Immature natural killer cell (primary cell): ENCODE data around the gene FOXL2. TPM values are rescaled to one million over a fixed set of nuclear protein-coding genes. Genes with fewer than 3 reads are reported as not detected.

Experiments
- DNase-seq, 3 donors: peaks; one replicate each; pipeline ENCODE4 v3.0.0; 2022; ENCODE audit warnings: mixed read lengths in 1 of 3
- H3K27ac Mint-ChIP-seq, 6 donors: one replicate each; pipeline ENCODE4 v1.8.0; 2020; ENCODE audit warnings: mixed read lengths in 6 of 6, mild to moderate bottlenecking in 5 of 6, inconsistent platforms in 4 of 6, moderate library complexity in 3 of 6
- H3K27me3 Mint-ChIP-seq, 3 donors: one replicate each; pipeline ENCODE4 v1.8.0; 2020 to 2021; ENCODE audit warnings: low read depth in 3 of 3, mild to moderate bottlenecking in 3 of 3, mixed read lengths in 3 of 3, moderate library complexity in 3 of 3, inconsistent platforms in 1 of 3
- H3K36me3 Mint-ChIP-seq, 3 donors: one replicate each; pipeline ENCODE4 v1.8.0; 2020; ENCODE audit warnings: mixed read lengths in 3 of 3, inconsistent platforms in 2 of 3, mild to moderate bottlenecking in 2 of 3
- H3K4me1 Mint-ChIP-seq, 2 donors: one replicate each; pipeline ENCODE4 v1.8.0; 2020; ENCODE audit warnings: inconsistent platforms in 2 of 2, mild to moderate bottlenecking in 2 of 2, mixed read lengths in 2 of 2, moderate library complexity in 1 of 2
- H3K4me3 Mint-ChIP-seq, 5 donors: one replicate each; pipeline ENCODE4 v1.8.0; 2020; ENCODE audit warnings: mild to moderate bottlenecking in 5 of 5, mixed read lengths in 5 of 5, inconsistent platforms in 3 of 5, moderate library complexity in 3 of 5
- H3K9me3 Mint-ChIP-seq, 6 donors: one replicate each; pipeline ENCODE4 v1.8.0; 2020; ENCODE audit warnings: mild to moderate bottlenecking in 6 of 6, mixed read lengths in 6 of 6, inconsistent platforms in 4 of 6, moderate library complexity in 3 of 6
- polyA plus RNA-seq, 3 donors: library from polyadenylated mRNA; unstranded; fragments of 300-500 nt; fragmentation: Illumina TruSeq; gene quantifications; one replicate each; pipeline ENCODE4 v1.2.3, GENCODE V29; 2021

Gene FOXL2
- polyA plus RNA-seq, 3 donors from 2014 or later: not detected

DNA sequence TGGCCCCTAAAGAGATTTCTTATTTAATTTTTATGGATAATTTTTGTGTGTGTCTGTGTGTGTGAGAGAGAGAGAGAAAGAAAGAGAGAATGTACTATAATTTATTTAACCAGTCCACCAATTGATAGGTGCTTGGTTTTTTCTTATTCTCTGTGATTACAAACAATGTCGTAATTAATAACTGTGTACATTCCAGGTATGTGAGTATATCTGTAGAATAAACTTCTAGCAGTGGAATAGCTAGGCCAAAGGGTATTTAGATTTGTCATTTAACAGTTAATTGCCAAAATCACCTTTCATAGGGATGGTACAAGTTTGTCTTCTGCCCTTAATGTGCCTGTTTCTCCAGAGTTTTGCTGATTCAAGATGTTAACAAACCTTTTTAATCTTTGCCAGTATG, 35.3 kb downstream of the FOXL2 start:
- Mint-ChIP-seq H3K27ac (no peak overlapping the region), H3K9me3 (no peaks in the 10 kb centered on the region), H3K4me3 (no peak overlapping the region), H3K36me3 (no peaks in the 10 kb centered on the region), H3K4me1 (peaks cover 8% of the 10 kb centered on the region in 2 donors), H3K27me3 (peaks cover 5 to 10% (median 7%) of the 10 kb centered on the region in 3 donors)
- no peak for DNase-seq

DNA sequence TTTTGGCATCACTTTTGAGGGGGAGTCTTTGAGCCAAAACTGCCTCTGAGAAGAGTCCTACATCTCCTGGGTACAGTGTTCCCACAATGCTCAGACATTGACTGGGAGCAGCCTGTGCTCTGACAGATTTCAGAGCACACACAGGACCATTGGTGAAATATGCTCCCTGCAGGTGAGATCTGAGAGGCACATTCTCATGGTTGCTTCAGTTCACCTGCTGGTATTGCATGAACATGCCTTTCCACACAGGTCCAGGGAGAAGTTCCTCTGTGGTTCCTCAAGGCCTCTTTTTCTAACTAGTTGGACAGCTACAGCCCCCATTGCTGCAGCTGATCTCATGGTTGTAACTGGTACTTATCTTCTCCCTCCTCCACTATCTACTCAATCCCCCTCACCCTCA, 37.0 kb downstream of the FOXL2 start:
- no peak for DNase-seq
- no peaks in the 10 kb centered on the region for H3K9me3 Mint-ChIP-seq
- peaks cover 1 to 3% of the 10 kb centered on the region in 2 donors for H3K4me1 Mint-ChIP-seq
- no peaks in the 10 kb centered on the region for H3K36me3 Mint-ChIP-seq
- H3K27ac Mint-ChIP-seq: no peak overlapping the region
- no peak overlapping the region for H3K4me3 Mint-ChIP-seq
- peaks cover 3 to 7% (median 3%) of the 10 kb centered on the region in 3 donors for H3K27me3 Mint-ChIP-seq

DNA sequence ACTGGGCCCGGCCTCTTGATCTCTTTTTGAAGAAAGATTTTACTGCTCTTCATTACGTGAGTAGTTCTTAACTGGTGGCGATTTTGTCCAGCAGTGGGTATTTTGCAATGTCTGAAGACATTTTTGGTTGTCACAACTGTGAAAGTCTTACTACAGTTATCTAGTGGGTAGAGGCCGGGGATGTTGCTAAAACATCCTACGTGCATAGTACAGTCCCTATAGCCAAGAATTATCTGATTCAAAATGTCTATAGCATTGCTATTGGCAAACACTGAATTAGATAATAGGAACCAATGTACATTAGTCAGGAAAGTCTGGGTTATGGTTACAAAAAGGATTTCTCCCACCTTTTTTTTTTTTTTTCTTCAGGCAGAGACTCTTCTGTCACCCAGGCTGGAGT, 38.1 kb downstream of the FOXL2 start:
- Mint-ChIP-seq H3K27ac (no peak overlapping the region), H3K27me3 (peaks cover 3 to 6% (median 3%) of the 10 kb centered on the region in 3 donors), H3K4me3 (no peak overlapping the region), H3K9me3 (no peaks in the 10 kb centered on the region), H3K4me1 (no peaks in the 10 kb centered on the region), H3K36me3 (no peaks in the 10 kb centered on the region)
- no peak for DNase-seq

DNA sequence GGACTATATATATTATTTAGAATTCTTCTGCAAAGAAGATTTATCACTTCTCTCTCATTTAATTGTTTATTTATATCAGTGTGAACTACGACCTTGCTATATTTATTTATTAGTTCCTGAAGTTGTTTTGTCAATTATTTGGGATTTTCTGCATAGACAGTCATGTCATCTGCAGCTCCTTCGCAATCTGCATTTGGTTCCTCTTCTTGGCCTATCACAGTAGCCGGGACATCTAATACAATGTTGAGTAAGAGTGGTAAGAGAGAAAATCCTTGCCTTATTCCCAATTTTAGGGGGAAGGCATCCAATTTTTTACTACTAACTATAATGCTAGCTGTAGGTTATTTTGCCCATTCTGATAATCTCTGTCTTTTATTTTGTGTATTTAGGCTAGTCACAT, 39.4 kb downstream of the FOXL2 start:
- Mint-ChIP-seq H3K9me3 (no peaks in the 10 kb centered on the region), H3K27ac (no peak overlapping the region), H3K4me1 (no peaks in the 10 kb centered on the region), H3K4me3 (no peak overlapping the region), H3K27me3 (peaks cover 0 to 6% (median 6%) of the 10 kb centered on the region in 3 donors), H3K36me3 (no peaks in the 10 kb centered on the region)
- no peak for DNase-seq

DNA sequence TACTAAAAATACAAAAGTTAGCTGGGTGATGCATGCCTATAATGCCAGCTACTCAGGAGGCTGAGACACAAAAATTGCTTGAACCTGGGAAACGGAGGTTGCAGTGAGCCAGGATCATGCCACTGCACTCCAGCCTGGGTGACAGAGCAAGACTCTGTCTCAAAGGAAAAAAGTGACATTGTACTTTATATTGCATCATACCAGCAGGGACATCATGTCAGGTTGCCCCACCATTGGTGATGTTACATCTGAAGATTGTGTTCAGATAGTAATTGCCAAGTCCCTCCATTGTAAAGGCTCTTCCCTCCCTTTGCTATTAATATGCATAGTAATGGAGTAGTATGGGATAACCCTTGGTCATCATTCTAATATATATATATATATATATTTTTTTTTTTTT, 44.8 kb downstream of the FOXL2 start:
- Mint-ChIP-seq H3K4me3 (no peak overlapping the region), H3K4me1 (no peaks in the 10 kb centered on the region), H3K27ac (no peak overlapping the region), H3K9me3 (no peaks in the 10 kb centered on the region), H3K27me3 (peaks cover 0 to 4% (median 4%) of the 10 kb centered on the region in 3 donors), H3K36me3 (no peaks in the 10 kb centered on the region)
- DNase-seq: no peak

DNA sequence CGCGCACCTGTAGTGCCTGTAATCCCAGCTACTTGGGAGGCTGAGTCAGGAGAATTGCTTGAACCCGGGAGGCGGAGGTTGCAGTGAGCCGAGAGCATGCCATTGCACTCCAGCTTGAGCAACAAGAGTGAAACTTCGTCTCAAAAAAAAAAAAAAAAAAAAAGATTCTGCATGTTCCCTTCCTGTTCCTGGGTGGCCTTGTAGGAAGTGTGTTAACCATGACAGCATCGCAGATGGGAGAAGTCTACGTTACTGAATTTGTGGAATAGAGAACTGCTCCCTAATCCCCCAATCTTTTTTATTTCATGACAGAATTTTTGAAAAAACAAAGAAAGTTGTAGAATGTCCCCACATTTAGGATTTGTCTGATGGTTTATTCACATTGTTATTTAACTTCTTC, 45.4 kb downstream of the FOXL2 start:
- Mint-ChIP-seq H3K27ac (no peak overlapping the region), H3K9me3 (no peaks in the 10 kb centered on the region), H3K27me3 (peaks cover 2 to 4% (median 4%) of the 10 kb centered on the region in 3 donors), H3K36me3 (no peaks in the 10 kb centered on the region), H3K4me3 (no peak overlapping the region), H3K4me1 (no peaks in the 10 kb centered on the region)
- no peak for DNase-seq

DNA sequence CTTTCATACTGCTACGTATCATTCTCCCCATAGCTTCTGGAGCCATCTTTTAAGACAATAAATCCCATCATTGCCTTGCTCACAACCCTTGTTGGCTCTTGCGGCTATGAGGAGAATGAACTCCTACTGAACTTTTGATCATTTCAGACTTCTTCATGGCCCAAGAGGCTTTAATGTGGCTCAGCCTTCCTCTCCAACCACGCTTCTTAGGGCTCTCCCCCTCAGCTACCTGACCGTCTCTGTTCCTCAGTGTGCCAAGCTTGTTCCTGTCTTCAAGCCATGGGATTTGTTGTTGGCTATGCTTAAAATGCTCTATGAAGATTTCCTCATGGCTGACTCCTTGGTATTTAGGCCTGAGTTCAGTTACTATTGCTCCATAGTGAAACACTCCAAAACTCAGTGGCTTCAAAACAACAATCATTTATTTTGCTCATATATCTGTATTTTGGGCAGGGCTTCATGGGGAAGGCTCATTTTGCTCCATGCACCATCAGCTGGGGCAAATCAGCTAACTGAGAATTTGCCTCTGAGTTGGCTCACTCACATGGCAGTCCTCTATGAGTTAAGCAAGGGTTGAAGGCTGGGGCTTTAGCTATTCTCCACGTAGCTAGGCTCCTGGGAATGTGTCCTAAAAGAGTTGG, 47.5 kb downstream of the FOXL2 start:
- DNase-seq: no peak
- no peaks in the 10 kb centered on the region for H3K4me1 Mint-ChIP-seq
- H3K9me3 Mint-ChIP-seq: no peaks in the 10 kb centered on the region
- H3K27me3 Mint-ChIP-seq: peaks cover 2 to 4% (median 4%) of the 10 kb centered on the region in 3 donors
- H3K27ac Mint-ChIP-seq: no peak overlapping the region
- no peaks in the 10 kb centered on the region for H3K36me3 Mint-ChIP-seq
- H3K4me3 Mint-ChIP-seq: no peak overlapping the region

DNA sequence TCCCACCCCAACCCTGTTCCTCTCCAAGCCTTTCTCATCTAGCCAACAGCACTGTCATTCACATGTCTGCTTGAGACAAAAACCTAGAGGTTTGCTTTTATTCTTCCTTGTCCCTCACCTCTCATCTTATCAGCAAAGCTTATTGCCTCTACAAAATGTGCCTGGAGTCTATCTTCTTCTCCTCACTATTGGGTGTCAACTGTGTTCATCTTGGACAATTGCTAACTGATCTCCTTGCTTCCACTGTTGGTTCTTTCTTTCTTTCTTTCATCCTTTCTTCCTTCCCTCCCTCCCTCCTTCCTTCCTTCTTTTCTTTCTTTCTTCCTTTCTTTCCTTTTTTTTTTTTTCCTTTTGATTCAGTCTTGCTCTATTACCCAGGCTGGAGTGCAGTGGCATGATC, 48.2 kb downstream of the FOXL2 start:
- Mint-ChIP-seq H3K36me3 (no peaks in the 10 kb centered on the region), H3K4me1 (no peaks in the 10 kb centered on the region), H3K27me3 (peaks cover 2 to 4% (median 4%) of the 10 kb centered on the region in 3 donors), H3K4me3 (no peak overlapping the region), H3K27ac (no peak overlapping the region), H3K9me3 (no peaks in the 10 kb centered on the region)
- DNase-seq: no peak

DNA sequence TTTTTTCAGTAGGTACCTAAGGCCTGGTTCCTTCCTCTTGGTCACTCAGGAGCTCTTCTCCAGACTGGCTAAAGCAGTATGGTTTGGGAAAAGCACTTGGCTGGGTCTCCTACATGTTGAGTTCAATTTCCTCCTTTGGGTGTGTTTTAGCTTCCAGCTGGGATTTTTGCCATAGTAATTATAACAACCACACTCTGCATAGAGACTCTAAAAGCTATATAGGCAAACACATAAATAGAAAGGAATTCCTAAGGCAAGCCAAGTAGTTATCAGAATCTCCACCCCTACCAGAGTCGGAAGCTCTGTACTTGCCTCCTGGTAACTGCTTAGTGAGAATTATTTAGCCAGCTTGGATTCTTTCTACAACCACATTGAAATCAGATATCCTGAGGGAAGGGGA, 48.6 kb downstream of the FOXL2 start:
- Mint-ChIP-seq H3K9me3 (no peaks in the 10 kb centered on the region), H3K27me3 (peaks cover 2 to 4% (median 4%) of the 10 kb centered on the region in 3 donors), H3K36me3 (no peaks in the 10 kb centered on the region), H3K4me1 (no peaks in the 10 kb centered on the region), H3K27ac (no peak overlapping the region), H3K4me3 (no peak overlapping the region)
- no peak for DNase-seq

Other genes starting within 250 kb of the FOXL2 start
- gene PIK3CB, start 112.2 kb downstream of the FOXL2 start, polyA plus RNA-seq: 10 to 100 TPM in 1 of 3 donors, 1 to 10 TPM in 2; 4.6 to 11.7 (median 4.8) TPM
- gene FOXL2NB, start 80 bp upstream of the FOXL2 start, polyA plus RNA-seq: not detected
- not detected for gene PRR23A, start 59.1 kb upstream of the FOXL2 start, polyA plus RNA-seq
- gene PRR23B, start 73.8 kb upstream of the FOXL2 start, polyA plus RNA-seq: not detected
- gene PRR23C, start 97.8 kb upstream of the FOXL2 start, polyA plus RNA-seq: not detected